Ovary (tissue), 9 donors: ENCODE measurements around the gene HAX1. TPM values are rescaled to one million over a fixed set of nuclear protein-coding genes. Genes with fewer than 3 reads are reported as not detected.

ENCODE experiments used
- DNase-seq, 5 donors: peaks; one replicate each; pipeline ENCODE4 v3.0.0-alpha.2; 2019 to 2020
- H3K27ac ChIP-seq, 2 donors: fragments of 200-600 bp; one replicate each; pipeline versions ENCODE4 v1.5.1 to v1.8.0; 2019 to 2022
- H3K27me3 ChIP-seq: fragments of 200-600 bp; one replicate; pipeline ENCODE4 v1.8.0; 2022
- H3K36me3 ChIP-seq: fragments of 200-600 bp; sonication (generic); one replicate; pipeline ENCODE4 v1.5.1; 2019
- H3K4me1 ChIP-seq: one replicate; pipeline ENCODE4 v1.8.1; 2013; ENCODE audit warnings: mild to moderate bottlenecking, moderate library complexity; ENCODE audit not compliant: insufficient read depth
- H3K4me3 ChIP-seq: fragments of 200-600 bp; sonication (generic); one replicate; pipeline ENCODE4 v1.5.1; 2017
- H3K9me3 ChIP-seq, 2 donors: fragments of 200-600 bp in 1 of 2; sonication (generic) in 1 of 2; one replicate each; pipeline versions ENCODE4 v1.5.1 to v1.8.1; 2013 to 2019; ENCODE audit warnings: mild to moderate bottlenecking in 1 of 2, moderate library complexity in 1 of 2
- CTCF ChIP-seq, 3 donors: fragments of 450-650 bp in 2 of 3; fragments of 200-600 bp in 1 of 3; IDR thresholded peaks; one replicate each; pipeline versions ENCODE4 v1.5.1 to v1.8.0; 2016 to 2022; ENCODE audit warnings: antibody characterized with exemption in 3 of 3, mild to moderate bottlenecking in 1 of 3
- EP300 ChIP-seq: sonication (generic); formaldehyde crosslinking; IDR thresholded peaks from one replicate; pipeline ENCODE4 v1.6.1; 2017; ENCODE audit warnings: antibody characterized with exemption
- POLR2A ChIP-seq: fragments of 450-650 bp; IDR thresholded peaks from one replicate; pipeline ENCODE4 v1.6.1; 2017; ENCODE audit warnings: antibody characterized with exemption, mild to moderate bottlenecking, moderate library complexity
- WGBS, 3 donors: extraction: QIAGEN DNeasy Blood & Tissue Kit in 1 of 3; methylation state at CpG; one replicate each; pipeline versions ENCODE4 v1.1.5 to v1.1.7; 2013 to 2017; 5-methylcytosine and 5-hydroxymethylcytosine counted together
- intact Hi-C, 4 donors: fragments of 100-400 bp; cut with DNase I; formaldehyde crosslinking; loops; one replicate each; pipeline versions ENCODE4 v1.11.0 to v1.15.1; 2022 to 2023
- polyA plus RNA-seq, 2 donors: library from polyadenylated mRNA; stranded (reverse); fragments of 200-250 nt in 1 of 2; fragments of 350-450 nt in 1 of 2; fragmentation: Illumina TruSeq in 1 of 2; extraction: RNeasy Lipid Tissue Mini Kit (QIAGEN cat#74804) in 1 of 2; gene quantifications; one replicate each; pipeline ENCODE4 v1.2.3, GENCODE V29; 2013 to 2014
- total RNA-seq, 7 donors: library from RNA; depleted of rRNA in 2 of 7; stranded (reverse); fragments of >200 nt in 2 of 7; fragmentation: NEBNext Ultra II Directional in 3 of 7; extraction: Animal tissue kit (Norgen Biotek cat#: 25700) in 3 of 7; gene quantifications; one replicate each; pipeline versions ENCODE4 v1.1.0 to v1.2.4, GENCODE V29; 2016 to 2023
- donor health status: DM: no; HTN: no; CAD: no; lungs with moderate emphysema.
- donor health status: DM: no; HTN: no; CAD: no.
- donor health status: Bipolar disorder and iron deficiency.
- donor health status: DM: yes; HTN: yes; CAD: no.
- donor health status: DM: no; HTN: no; CAD: no.
- donor health status: DM: yes; HTN: yes; CAD: no.

The HAX1 gene
- total and polyA plus RNA-seq, 9 donors = 67.2 to 198 (median 82.7) TPM

DNA sequence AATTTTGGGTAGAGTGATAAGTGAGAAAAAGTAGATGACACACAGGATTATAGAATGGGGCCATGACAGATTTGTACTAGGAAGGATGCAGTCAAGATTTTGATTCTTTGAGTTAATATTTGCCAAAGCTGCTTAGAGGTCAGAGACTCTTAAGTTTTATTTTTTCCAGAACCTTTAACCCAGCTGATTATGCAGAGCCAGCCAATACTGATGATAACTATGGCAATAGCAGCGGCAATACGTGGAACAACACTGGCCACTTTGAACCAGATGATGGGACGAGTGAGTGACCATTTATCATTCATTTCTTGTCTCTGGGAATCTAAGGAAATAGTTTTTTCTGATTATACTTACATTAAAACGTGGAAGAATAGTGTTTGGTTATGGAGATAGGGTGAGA, 35.6 kb upstream of the HAX1 start:
- H3K4me3 ChIP-seq = no peak overlapping the region
- no peaks in the 10 kb centered on the region for H3K36me3 ChIP-seq
- no peaks in the 10 kb centered on the region for H3K9me3 ChIP-seq
- no peak overlapping the region for H3K27ac ChIP-seq
- H3K27me3 ChIP-seq = no peaks in the 10 kb centered on the region
- no peak for DNase-seq
- TF ChIP-seq EP300 = no peak
- TF ChIP-seq CTCF (IDR thresholded peaks at IDR 0.05) = no peak
- no peak for TF ChIP-seq POLR2A
- intact Hi-C loops = no loop called here
- no peaks in the 10 kb centered on the region for H3K4me1 ChIP-seq
- 81 to 86% (median 84%) methylated on average over 4 of the region's 4 CpGs for WGBS, 3 donors

DNA sequence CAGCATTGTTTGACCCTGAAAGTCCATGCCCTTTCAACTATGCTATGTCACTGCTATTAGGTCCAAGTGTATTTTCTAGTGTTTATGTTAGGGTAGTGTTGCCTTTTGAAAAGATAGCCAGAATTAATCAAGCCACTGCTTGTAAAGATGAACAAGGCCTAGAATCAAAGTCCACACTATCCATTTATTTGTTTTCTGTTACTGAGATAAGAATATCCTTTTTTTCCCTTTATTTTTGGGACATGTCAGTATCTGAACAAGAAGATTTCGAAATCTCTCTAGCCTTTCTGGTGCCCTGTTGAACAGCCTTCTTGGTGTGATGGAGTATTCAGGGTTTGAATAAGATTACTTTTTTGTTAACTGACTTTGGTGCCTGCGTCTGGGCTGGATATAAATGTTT, 35.0 kb upstream of the HAX1 start:
- no peak for TF ChIP-seq POLR2A
- no peak for TF ChIP-seq CTCF (IDR thresholded peaks at IDR 0.05)
- H3K27ac ChIP-seq = no peak overlapping the region
- WGBS, 3 donors = 84 to 89% (median 89%) methylated on average over 2 of the region's 2 CpGs
- H3K4me1 ChIP-seq = no peaks in the 10 kb centered on the region
- H3K4me3 ChIP-seq = no peak overlapping the region
- H3K9me3 ChIP-seq = no peaks in the 10 kb centered on the region
- H3K27me3 ChIP-seq = no peaks in the 10 kb centered on the region
- H3K36me3 ChIP-seq = no peaks in the 10 kb centered on the region
- DNase-seq = no peak
- intact Hi-C loops = no loop called here

DNA sequence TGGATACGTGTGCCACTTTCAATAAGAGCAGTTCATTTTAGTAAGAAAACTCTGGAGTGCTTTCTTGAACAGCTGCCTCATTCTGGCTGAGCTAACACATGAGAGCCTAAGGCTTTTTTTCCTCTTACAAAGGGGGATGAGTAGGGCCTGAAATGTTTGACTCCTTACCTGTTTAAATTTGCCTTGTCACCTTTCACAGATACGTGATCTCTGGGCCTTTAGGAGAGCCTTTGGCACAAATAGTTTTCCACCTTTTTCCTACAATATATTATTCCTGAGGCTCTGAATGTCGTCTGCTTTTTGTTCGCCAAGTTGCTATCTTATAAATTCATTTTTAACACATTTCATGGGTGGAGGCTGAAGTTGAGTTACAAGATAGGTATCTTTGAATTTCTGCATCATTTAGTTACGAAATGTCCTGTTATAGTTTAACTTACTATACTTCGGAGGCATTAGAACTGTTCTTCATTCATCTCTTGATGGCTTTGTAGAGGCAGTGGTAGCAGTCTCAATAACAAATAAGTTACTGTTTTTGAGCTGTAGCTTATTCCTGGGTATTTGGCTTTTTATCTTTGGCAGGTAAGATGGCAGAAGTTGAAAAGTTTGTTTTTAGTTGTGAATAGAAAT, 34.4 kb upstream of the HAX1 start:
- no peaks in the 10 kb centered on the region for H3K9me3 ChIP-seq
- H3K27me3 ChIP-seq = no peaks in the 10 kb centered on the region
- intact Hi-C loops = no loop called here
- DNase-seq = no peak
- H3K27ac ChIP-seq = no peak overlapping the region
- no peak overlapping the region for H3K4me3 ChIP-seq
- H3K4me1 ChIP-seq = no peaks in the 10 kb centered on the region
- H3K36me3 ChIP-seq = no peaks in the 10 kb centered on the region
- WGBS, 3 donors = 88 to 90% (median 88%) methylated on average over 6 of the region's 6 CpGs
- TF ChIP-seq EP300 (no peak), CTCF (IDR thresholded peaks at IDR 0.05) (no peak), POLR2A (no peak)

DNA sequence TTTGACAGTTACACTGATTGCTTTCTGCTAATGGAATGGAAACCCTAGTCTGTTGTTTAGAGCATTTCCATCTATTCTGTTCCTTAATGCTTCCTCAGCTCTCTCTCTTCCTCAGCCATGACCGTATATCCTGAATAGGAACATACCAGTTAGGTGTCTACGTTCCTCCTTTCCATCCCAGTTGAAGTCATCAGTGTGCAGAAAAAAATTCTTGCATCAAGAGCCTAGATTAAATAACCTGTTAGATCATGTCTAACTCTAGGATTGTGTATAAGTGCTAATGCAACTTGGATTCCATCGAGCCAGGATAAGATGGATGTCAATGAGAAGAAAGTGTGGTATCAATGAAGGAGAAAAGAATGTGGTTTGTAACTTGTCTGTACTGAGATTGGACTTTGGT, 32.9 kb upstream of the HAX1 start:
- no peaks in the 10 kb centered on the region for H3K27me3 ChIP-seq
- no peaks in the 10 kb centered on the region for H3K4me1 ChIP-seq
- no peaks in the 10 kb centered on the region for H3K9me3 ChIP-seq
- intact Hi-C loops = no loop called here
- no peak overlapping the region for H3K27ac ChIP-seq
- 83 to 91% (median 83%) methylated on average over 3 of the region's 3 CpGs for WGBS, 3 donors
- no peak overlapping the region for H3K4me3 ChIP-seq
- TF ChIP-seq EP300 (no peak), CTCF (IDR thresholded peaks at IDR 0.05) (no peak), POLR2A (no peak)
- H3K36me3 ChIP-seq = no peaks in the 10 kb centered on the region
- DNase-seq = no peak
